GM23338 (cell line): Measurements from ENCODE around the gene LSM5. TPM values are rescaled to one million over a fixed set of nuclear protein-coding genes. Genes with fewer than 3 reads are reported as not detected.

Experiments used
- ATAC-seq: fragments of 200-7000 bp; cut with Tn5 transposase; 3 replicates; pipeline ENCODE4 v1.9.1; 2020
- DNase-seq: peaks from one replicate; pipeline ENCODE4 v3.0.0-alpha.2; 2015; ENCODE audit warnings: low spot score
- H2AFZ ChIP-seq: fragments of 200-600 bp; sonication (generic); 2 replicates; pipeline ENCODE4 v1.8.0; 2016; ENCODE audit warnings: antibody characterized with exemption, mild to moderate bottlenecking, moderate library complexity
- H3F3A ChIP-seq: fragments of 200-600 bp; sonication (generic); replicated peaks from 2 replicates; pipeline ENCODE4 v1.8.0; 2017; ENCODE audit warnings: antibody characterized with exemption, mixed run types, low read depth
- H3K27ac ChIP-seq: fragments of 200-600 bp; sonication (generic); 2 replicates; pipeline ENCODE4 v1.6.1; 2016; ENCODE audit warnings: low read depth
- H3K27me3 ChIP-seq: fragments of 200-600 bp; sonication (generic); 2 replicates; pipeline ENCODE4 v1.8.0; 2016; ENCODE audit warnings: mild to moderate bottlenecking, mixed run types, moderate library complexity; ENCODE audit not compliant: insufficient read depth
- H3K36me3 ChIP-seq: fragments of 200-600 bp; sonication (generic); 2 replicates; pipeline ENCODE4 v1.8.0; 2016; ENCODE audit warnings: mild to moderate bottlenecking; ENCODE audit not compliant: insufficient read depth
- H3K4me1 ChIP-seq: fragments of 200-600 bp; sonication (generic); 2 replicates; pipeline ENCODE4 v1.8.0; 2016; ENCODE audit warnings: mild to moderate bottlenecking, moderate library complexity; ENCODE audit not compliant: insufficient read depth
- H3K4me2 ChIP-seq: fragments of 200-600 bp; sonication (generic); 2 replicates; pipeline ENCODE4 v1.7.1; 2017; ENCODE audit warnings: mixed run types
- H3K4me3 ChIP-seq: fragments of 200-600 bp; sonication (generic); 2 replicates; pipeline ENCODE4 v1.6.1; 2016; ENCODE audit warnings: mixed run types
- H3K79me2 ChIP-seq: fragments of 200-600 bp; sonication (generic); replicated peaks from 2 replicates; pipeline ENCODE4 v1.8.0; 2017; ENCODE audit warnings: mild to moderate bottlenecking; ENCODE audit not compliant: insufficient read depth
- H3K9me2 ChIP-seq: fragments of 200-600 bp; sonication (generic); 2 replicates; pipeline ENCODE4 v1.8.0; 2017; ENCODE audit not compliant: insufficient read depth
- H4K20me1 ChIP-seq: fragments of 200-600 bp; sonication (generic); replicated peaks from 2 replicates; pipeline ENCODE4 v1.8.0; 2017; ENCODE audit warnings: mild to moderate bottlenecking; ENCODE audit not compliant: insufficient read depth
- H3K27ac Mint-ChIP-seq: 2 replicates; pipeline ENCODE4 v1.8.0; 2020; ENCODE audit warnings: inconsistent platforms, mild to moderate bottlenecking, moderate library complexity, mixed read lengths
- H3K27me3 Mint-ChIP-seq: 3 replicates; pipeline ENCODE4 v1.8.0; 2022; ENCODE audit warnings: low read depth, mild to moderate bottlenecking, moderate library complexity, mixed read lengths, inconsistent platforms; ENCODE audit not compliant: insufficient read depth, poor library complexity
- H3K36me3 Mint-ChIP-seq: 3 replicates; pipeline ENCODE4 v1.8.0; 2021; ENCODE audit warnings: low read depth, mild to moderate bottlenecking, inconsistent platforms, moderate library complexity, mixed read lengths
- H3K4me1 Mint-ChIP-seq: 3 replicates; pipeline ENCODE4 v1.8.0; 2020; ENCODE audit warnings: mild to moderate bottlenecking, inconsistent platforms, mixed read lengths
- H3K4me3 Mint-ChIP-seq: 3 replicates; pipeline ENCODE4 v1.8.0; 2021; ENCODE audit warnings: moderate library complexity, mild to moderate bottlenecking, inconsistent platforms, mixed read lengths
- H3K9me3 Mint-ChIP-seq: 3 replicates; pipeline ENCODE4 v1.8.0; 2020; ENCODE audit warnings: moderate library complexity, mild to moderate bottlenecking, inconsistent platforms, mixed read lengths
- CREB1 ChIP-seq: fragments of 250-450 bp; sonication (Bioruptor Pico); IDR thresholded peaks from 2 replicates; pipeline ENCODE4 v1.5.0; 2020; ENCODE audit warnings: low read depth, mild to moderate bottlenecking, moderate library complexity
- EZH2phosphoT487 ChIP-seq: fragments of 200-600 bp; sonication (generic); IDR thresholded peaks from one replicate; pipeline ENCODE4 v1.8.1; 2018; ENCODE audit warnings: antibody characterized with exemption; ENCODE audit not compliant: unreplicated experiment
- JUNB ChIP-seq: IDR thresholded peaks from one replicate; pipeline ENCODE4 v1.6.1; 2016; ENCODE audit warnings: antibody characterized with exemption; ENCODE audit not compliant: unreplicated experiment
- ZNF114 ChIP-seq: fragments of 250-450 bp; sonication (Bioruptor Pico); IDR thresholded peaks from 2 replicates; pipeline ENCODE4 v1.5.0; 2020; ENCODE audit warnings: mild to moderate bottlenecking, moderate library complexity
- polyA plus RNA-seq: library from polyadenylated mRNA; unstranded; fragments of >200 nt; fragmentation: Nextera tagmentation; extraction: Ambion mirVana; gene quantifications from 2 replicates; pipeline ENCODE4 v1.2.1, GENCODE V29; 2016
- total RNA-seq: library from RNA; depleted of rRNA; stranded (reverse); fragments of >200 nt; shearing (Covaris generic); gene quantifications from 2 replicates; pipeline ENCODE4 v1.2.3, GENCODE V29; 2014
- TF ChIP-seq, protein P1 (sequence below): IDR thresholded peaks from one replicate; pipeline ENCODE4 v1.6.1; 2018; ENCODE audit warnings: antibody characterized with exemption; ENCODE audit not compliant: unreplicated experiment
- TF ChIP-seq, protein P2 (sequence below): fragments of 250-450 bp; sonication (Bioruptor Pico); IDR thresholded peaks from 2 replicates; pipeline ENCODE4 v1.5.0; 2020; ENCODE audit warnings: mild to moderate bottlenecking, moderate library complexity

Gene LSM5
- total and polyA plus RNA-seq, 2 experiments from 2014 or later: 56.6 to 469 TPM

DNA sequence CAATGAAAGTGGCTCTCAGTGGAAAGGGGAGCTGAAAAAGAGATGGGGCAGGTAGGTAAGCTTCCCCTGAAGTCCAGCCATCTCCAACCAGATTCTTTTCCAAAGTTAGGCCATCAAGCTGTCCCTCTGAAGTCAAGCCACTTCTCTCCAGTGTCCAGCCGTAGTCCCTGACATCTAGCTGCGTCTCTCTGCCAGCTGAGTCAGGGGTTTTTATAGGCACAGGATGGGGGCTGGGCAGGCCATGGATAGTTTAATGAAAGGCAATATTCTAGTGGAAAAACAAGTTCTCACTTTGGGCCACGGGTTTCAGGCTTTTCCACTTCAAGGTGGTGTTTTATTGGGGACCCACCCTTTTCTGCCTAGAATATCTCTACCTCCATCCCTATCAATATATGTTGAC, 41.9 kb upstream of the LSM5 start:
- H3K27ac ChIP-seq: no peak overlapping the region
- H3K36me3 ChIP-seq: no peaks in the 10 kb centered on the region
- no peak overlapping the region for H3K4me2 ChIP-seq
- DNase-seq (no peak), ATAC-seq (no peak)
- Mint-ChIP-seq H3K36me3 (peaks cover 25% of the 10 kb centered on the region), H3K9me3 (peaks cover 4% of the 10 kb centered on the region; the same call in 1 of the 3 replicates), H3K27ac (0 out of 2 replicates have a peak overlapping the region, but pooled peaks have one; percentile 89), H3K4me1 (peaks cover 30% of the 10 kb centered on the region), H3K27me3 (peaks cover 6% of the 10 kb centered on the region), H3K4me3 (no peak overlapping the region)
- no peak overlapping the region for H3K4me3 ChIP-seq
- peaks cover 20% of the 10 kb centered on the region for H4K20me1 ChIP-seq
- TF ChIP-seq, protein P1, sequence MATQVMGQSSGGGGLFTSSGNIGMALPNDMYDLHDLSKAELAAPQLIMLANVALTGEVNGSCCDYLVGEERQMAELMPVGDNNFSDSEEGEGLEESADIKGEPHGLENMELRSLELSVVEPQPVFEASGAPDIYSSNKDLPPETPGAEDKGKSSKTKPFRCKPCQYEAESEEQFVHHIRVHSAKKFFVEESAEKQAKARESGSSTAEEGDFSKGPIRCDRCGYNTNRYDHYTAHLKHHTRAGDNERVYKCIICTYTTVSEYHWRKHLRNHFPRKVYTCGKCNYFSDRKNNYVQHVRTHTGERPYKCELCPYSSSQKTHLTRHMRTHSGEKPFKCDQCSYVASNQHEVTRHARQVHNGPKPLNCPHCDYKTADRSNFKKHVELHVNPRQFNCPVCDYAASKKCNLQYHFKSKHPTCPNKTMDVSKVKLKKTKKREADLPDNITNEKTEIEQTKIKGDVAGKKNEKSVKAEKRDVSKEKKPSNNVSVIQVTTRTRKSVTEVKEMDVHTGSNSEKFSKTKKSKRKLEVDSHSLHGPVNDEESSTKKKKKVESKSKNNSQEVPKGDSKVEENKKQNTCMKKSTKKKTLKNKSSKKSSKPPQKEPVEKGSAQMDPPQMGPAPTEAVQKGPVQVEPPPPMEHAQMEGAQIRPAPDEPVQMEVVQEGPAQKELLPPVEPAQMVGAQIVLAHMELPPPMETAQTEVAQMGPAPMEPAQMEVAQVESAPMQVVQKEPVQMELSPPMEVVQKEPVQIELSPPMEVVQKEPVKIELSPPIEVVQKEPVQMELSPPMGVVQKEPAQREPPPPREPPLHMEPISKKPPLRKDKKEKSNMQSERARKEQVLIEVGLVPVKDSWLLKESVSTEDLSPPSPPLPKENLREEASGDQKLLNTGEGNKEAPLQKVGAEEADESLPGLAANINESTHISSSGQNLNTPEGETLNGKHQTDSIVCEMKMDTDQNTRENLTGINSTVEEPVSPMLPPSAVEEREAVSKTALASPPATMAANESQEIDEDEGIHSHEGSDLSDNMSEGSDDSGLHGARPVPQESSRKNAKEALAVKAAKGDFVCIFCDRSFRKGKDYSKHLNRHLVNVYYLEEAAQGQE: no peak
- TF ChIP-seq, protein P2, sequence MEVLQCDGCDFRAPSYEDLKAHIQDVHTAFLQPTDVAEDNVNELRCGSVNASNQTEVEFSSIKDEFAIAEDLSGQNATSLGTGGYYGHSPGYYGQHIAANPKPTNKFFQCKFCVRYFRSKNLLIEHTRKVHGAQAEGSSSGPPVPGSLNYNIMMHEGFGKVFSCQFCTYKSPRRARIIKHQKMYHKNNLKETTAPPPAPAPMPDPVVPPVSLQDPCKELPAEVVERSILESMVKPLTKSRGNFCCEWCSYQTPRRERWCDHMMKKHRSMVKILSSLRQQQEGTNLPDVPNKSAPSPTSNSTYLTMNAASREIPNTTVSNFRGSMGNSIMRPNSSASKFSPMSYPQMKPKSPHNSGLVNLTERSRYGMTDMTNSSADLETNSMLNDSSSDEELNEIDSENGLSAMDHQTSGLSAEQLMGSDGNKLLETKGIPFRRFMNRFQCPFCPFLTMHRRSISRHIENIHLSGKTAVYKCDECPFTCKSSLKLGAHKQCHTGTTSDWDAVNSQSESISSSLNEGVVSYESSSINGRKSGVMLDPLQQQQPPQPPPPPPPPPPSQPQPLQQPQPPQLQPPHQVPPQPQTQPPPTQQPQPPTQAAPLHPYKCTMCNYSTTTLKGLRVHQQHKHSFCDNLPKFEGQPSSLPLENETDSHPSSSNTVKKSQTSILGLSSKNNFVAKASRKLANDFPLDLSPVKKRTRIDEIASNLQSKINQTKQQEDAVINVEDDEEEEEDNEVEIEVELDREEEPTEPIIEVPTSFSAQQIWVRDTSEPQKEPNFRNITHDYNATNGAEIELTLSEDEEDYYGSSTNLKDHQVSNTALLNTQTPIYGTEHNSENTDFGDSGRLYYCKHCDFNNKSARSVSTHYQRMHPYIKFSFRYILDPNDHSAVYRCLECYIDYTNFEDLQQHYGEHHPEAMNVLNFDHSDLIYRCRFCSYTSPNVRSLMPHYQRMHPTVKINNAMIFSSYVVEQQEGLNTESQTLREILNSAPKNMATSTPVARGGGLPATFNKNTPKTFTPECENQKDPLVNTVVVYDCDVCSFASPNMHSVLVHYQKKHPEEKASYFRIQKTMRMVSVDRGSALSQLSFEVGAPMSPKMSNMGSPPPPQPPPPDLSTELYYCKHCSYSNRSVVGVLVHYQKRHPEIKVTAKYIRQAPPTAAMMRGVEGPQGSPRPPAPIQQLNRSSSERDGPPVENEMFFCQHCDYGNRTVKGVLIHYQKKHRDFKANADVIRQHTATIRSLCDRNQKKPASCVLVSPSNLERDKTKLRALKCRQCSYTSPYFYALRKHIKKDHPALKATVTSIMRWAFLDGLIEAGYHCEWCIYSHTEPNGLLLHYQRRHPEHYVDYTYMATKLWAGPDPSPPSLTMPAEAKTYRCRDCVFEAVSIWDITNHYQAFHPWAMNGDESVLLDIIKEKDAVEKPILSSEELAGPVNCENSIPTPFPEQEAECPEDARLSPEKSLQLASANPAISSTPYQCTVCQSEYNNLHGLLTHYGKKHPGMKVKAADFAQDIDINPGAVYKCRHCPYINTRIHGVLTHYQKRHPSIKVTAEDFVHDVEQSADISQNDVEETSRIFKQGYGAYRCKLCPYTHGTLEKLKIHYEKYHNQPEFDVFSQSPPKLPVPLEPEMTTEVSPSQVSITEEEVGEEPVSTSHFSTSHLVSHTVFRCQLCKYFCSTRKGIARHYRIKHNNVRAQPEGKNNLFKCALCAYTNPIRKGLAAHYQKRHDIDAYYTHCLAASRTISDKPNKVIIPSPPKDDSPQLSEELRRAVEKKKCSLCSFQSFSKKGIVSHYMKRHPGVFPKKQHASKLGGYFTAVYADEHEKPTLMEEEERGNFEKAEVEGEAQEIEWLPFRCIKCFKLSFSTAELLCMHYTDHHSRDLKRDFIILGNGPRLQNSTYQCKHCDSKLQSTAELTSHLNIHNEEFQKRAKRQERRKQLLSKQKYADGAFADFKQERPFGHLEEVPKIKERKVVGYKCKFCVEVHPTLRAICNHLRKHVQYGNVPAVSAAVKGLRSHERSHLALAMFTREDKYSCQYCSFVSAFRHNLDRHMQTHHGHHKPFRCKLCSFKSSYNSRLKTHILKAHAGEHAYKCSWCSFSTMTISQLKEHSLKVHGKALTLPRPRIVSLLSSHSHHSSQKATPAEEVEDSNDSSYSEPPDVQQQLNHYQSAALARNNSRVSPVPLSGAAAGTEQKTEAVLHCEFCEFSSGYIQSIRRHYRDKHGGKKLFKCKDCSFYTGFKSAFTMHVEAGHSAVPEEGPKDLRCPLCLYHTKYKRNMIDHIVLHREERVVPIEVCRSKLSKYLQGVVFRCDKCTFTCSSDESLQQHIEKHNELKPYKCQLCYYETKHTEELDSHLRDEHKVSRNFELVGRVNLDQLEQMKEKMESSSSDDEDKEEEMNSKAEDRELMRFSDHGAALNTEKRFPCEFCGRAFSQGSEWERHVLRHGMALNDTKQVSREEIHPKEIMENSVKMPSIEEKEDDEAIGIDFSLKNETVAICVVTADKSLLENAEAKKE: no peak
- TF ChIP-seq CREB1 (CRISPR knock-in tag) (no peak), EZH2phosphoT487 (no peak), ZNF114 (no peak), JUNB (no peak)
- H3F3A ChIP-seq: no peaks in the 10 kb centered on the region
- H3K4me1 ChIP-seq: peaks cover 25% of the 10 kb centered on the region
- no peaks in the 10 kb centered on the region for H3K27me3 ChIP-seq
- H3K9me2 ChIP-seq: peaks cover 6% of the 10 kb centered on the region; the same call in 1 of the 2 replicates
- peaks cover 73% of the 10 kb centered on the region for H3K79me2 ChIP-seq
- H2AFZ ChIP-seq: no peak overlapping the region
